HepG2 (cell line): ENCODE results near the gene IQCN. TPM values are rescaled to one million over a fixed set of nuclear protein-coding genes. Genes with fewer than 3 reads are reported as not detected.

ENCODE experiments used
- FOXM1 ChIP-seq: sonication (generic); formaldehyde crosslinking; IDR thresholded peaks from 2 replicates; pipeline ENCODE4 v1.5.0; 2020; ENCODE audit warnings: missing genetic modification reagents
- HCFC1 ChIP-seq: fragments of 150-350 bp; IDR thresholded peaks from 2 replicates; pipeline ENCODE4 v1.6.1; 2014; ENCODE audit warnings: low read depth, low read length
- HNRNPK ChIP-seq: fragments of 200-400 bp; formaldehyde crosslinking; IDR thresholded peaks from 2 replicates; pipeline ENCODE4 v1.6.1; 2018; ENCODE audit warnings: low read length, low read depth, moderate library complexity, mild to moderate bottlenecking; ENCODE audit not compliant: poor library complexity, severe bottlenecking
- HOXA9 ChIP-seq: sonication (generic); formaldehyde crosslinking; IDR thresholded peaks from 2 replicates; pipeline ENCODE4 v1.8.1; 2022; ENCODE audit warnings: missing genetic modification reagents, mild to moderate bottlenecking, moderate library complexity, borderline replicate concordance
- KDM3A ChIP-seq: IDR thresholded peaks from 2 replicates; pipeline ENCODE4 v1.6.1; 2018; ENCODE audit warnings: low read depth, missing compliant biosample characterization
- KLF6 ChIP-seq: IDR thresholded peaks from 2 replicates; pipeline ENCODE4 v1.8.0; 2016; ENCODE audit warnings: missing biosample characterization, missing genetic modification reagents
- MED1 ChIP-seq: sonication (generic); formaldehyde crosslinking; IDR thresholded peaks from 2 replicates; pipeline ENCODE4 v1.4.0; 2020; ENCODE audit warnings: missing genetic modification reagents
- MIER2 ChIP-seq: IDR thresholded peaks from 2 replicates; pipeline ENCODE4 v1.6.1; 2016; ENCODE audit warnings: missing biosample characterization, missing genetic modification reagents
- NR2C2 ChIP-seq: sonication (generic); formaldehyde crosslinking; IDR thresholded peaks from 2 replicates; pipeline ENCODE4 v1.4.0; 2020; ENCODE audit warnings: missing genetic modification reagents, mild to moderate bottlenecking, moderate library complexity, borderline replicate concordance
- NRL ChIP-seq: sonication (generic); formaldehyde crosslinking; IDR thresholded peaks from 2 replicates; pipeline ENCODE4 v1.5.0; 2020; ENCODE audit warnings: missing genetic modification reagents, mild to moderate bottlenecking, moderate library complexity, borderline replicate concordance
- PLRG1 ChIP-seq: fragments of 450-650 bp; conservative IDR thresholded peaks from 2 replicates; pipeline ENCODE4 v1.6.1; 2016
- SMAD1 ChIP-seq: sonication (generic); formaldehyde crosslinking; IDR thresholded peaks from 2 replicates; pipeline ENCODE4 v1.4.0; 2020; ENCODE audit warnings: missing genetic modification reagents, low read depth, mild to moderate bottlenecking, borderline replicate concordance
- TIGD3 ChIP-seq: sonication (generic); formaldehyde crosslinking; IDR thresholded peaks from 2 replicates; pipeline ENCODE4 v1.5.1; 2020; ENCODE audit warnings: mild to moderate bottlenecking, missing genetic modification reagents, borderline replicate concordance
- ZBTB39 ChIP-seq: sonication (generic); formaldehyde crosslinking; IDR thresholded peaks from 2 replicates; pipeline ENCODE4 v1.5.0; 2020; ENCODE audit warnings: missing genetic modification reagents
- ZBTB44 ChIP-seq: sonication (generic); formaldehyde crosslinking; IDR thresholded peaks from 2 replicates; pipeline ENCODE4 v1.4.0; 2020; ENCODE audit warnings: missing genetic modification reagents
- ZKSCAN8 ChIP-seq: IDR thresholded peaks from 2 replicates; pipeline ENCODE4 v1.6.1; 2016; ENCODE audit warnings: borderline replicate concordance, missing genetic modification reagents, missing compliant biosample characterization
- ZNF282 ChIP-seq: fragments of 450-650 bp; IDR thresholded peaks from 2 replicates; pipeline ENCODE4 v1.6.1; 2018; ENCODE audit not compliant: partially characterized antibody
- ZNF543 ChIP-seq: sonication (generic); formaldehyde crosslinking; IDR thresholded peaks from 2 replicates; pipeline ENCODE4 v1.4.0; 2020; ENCODE audit warnings: mild to moderate bottlenecking, missing genetic modification reagents
- ZNF660 ChIP-seq: sonication (generic); formaldehyde crosslinking; IDR thresholded peaks from 2 replicates; pipeline ENCODE4 v1.5.1; 2020; ENCODE audit warnings: mild to moderate bottlenecking, low read depth, missing genetic modification reagents, borderline replicate concordance
- ZNF780A ChIP-seq: sonication (generic); formaldehyde crosslinking; IDR thresholded peaks from 2 replicates; pipeline ENCODE4 v1.8.0; 2022; ENCODE audit warnings: mild to moderate bottlenecking, missing genetic modification reagents, moderate library complexity
- polyA plus RNA-seq, 8 experiments: library from polyadenylated mRNA; depleted of rRNA in 3 of 8; stranded (reverse) in 7 of 8; unstranded in 1 of 8; fragments of >200 nt; fragmentation: Illumina TruSeq in 4 of 8; extraction: Trizol in 4 of 8; gene quantifications; 2 replicates each; pipeline versions ENCODE4 v1.2.1 to v1.2.3, GENCODE V29; 2011 to 2016; ENCODE audit warnings: low read depth in 4 of 8, missing spikeins in 1 of 8, mixed read lengths in 1 of 8; ENCODE audit not compliant: insufficient read depth in 1 of 8
- total RNA-seq, 5 experiments: library from RNA; depleted of rRNA; stranded (reverse); fragments of >200 nt; fragmentation: Illumina TruSeq; extraction: Trizol; gene quantifications; 2 replicates each; pipeline ENCODE4 v1.2.3, GENCODE V29; 2016; ENCODE audit warnings: low read depth in 1 of 5
- TF ChIP-seq, protein P1 (sequence below): sonication (generic); formaldehyde crosslinking; IDR thresholded peaks from 2 replicates; pipeline ENCODE4 v1.4.0; 2020; ENCODE audit warnings: missing genetic modification reagents
- TF ChIP-seq, protein P2 (sequence below): sonication (generic); formaldehyde crosslinking; IDR thresholded peaks from 2 replicates; pipeline ENCODE4 v1.8.0; 2022; ENCODE audit warnings: missing genetic modification reagents, mild to moderate bottlenecking, borderline replicate concordance
- TF ChIP-seq, protein P3 (sequence below): IDR thresholded peaks from 2 replicates; pipeline ENCODE4 v1.6.1; 2012; ENCODE audit warnings: inconsistent platforms

IQCN gene
- total and polyA plus RNA-seq, 2 of the 13 experiments (the other 11 are each of a cell fraction or from before 2014, with no cell fraction given): 0.04 to 0.18 TPM

GRCh38 chr19:18223860-18224524 is 50.3 kb downstream of the IQCN start (continued):
- TF ChIP-seq TIGD3 (no peak), ZKSCAN8 (CRISPR knock-in tag) (no peak), ZBTB44 (no peak), ZNF660 (CRISPR knock-in tag) (no peak), PLRG1 (no peak), NR2C2 (CRISPR knock-in tag) (peak; percentile 98), SMAD1 (no peak), ZBTB39 (CRISPR knock-in tag) (no peak), NRL (CRISPR knock-in tag) (no peak; the same call in 1 of the 2 replicates), KDM3A (CRISPR knock-in tag) (no peak; the same call in 1 of the 2 replicates), ZNF543 (0 out of 2 replicates have a peak, but pooled peaks have one; percentile 65), KLF6 (no peak), FOXM1 (CRISPR knock-in tag) (no peak), MIER2 (0 out of 2 replicates have a peak, but pooled peaks have one; percentile 34), HNRNPK (no peak), HOXA9 (no peak), ZNF780A (CRISPR knock-in tag) (no peak), ZNF282 (no peak), HCFC1 (no peak), MED1 (CRISPR knock-in tag) (no peak)
- TF ChIP-seq, protein P1, sequence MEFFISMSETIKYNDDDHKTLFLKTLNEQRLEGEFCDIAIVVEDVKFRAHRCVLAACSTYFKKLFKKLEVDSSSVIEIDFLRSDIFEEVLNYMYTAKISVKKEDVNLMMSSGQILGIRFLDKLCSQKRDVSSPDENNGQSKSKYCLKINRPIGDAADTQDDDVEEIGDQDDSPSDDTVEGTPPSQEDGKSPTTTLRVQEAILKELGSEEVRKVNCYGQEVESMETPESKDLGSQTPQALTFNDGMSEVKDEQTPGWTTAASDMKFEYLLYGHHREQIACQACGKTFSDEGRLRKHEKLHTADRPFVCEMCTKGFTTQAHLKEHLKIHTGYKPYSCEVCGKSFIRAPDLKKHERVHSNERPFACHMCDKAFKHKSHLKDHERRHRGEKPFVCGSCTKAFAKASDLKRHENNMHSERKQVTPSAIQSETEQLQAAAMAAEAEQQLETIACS: no peak
- TF ChIP-seq, protein P2, sequence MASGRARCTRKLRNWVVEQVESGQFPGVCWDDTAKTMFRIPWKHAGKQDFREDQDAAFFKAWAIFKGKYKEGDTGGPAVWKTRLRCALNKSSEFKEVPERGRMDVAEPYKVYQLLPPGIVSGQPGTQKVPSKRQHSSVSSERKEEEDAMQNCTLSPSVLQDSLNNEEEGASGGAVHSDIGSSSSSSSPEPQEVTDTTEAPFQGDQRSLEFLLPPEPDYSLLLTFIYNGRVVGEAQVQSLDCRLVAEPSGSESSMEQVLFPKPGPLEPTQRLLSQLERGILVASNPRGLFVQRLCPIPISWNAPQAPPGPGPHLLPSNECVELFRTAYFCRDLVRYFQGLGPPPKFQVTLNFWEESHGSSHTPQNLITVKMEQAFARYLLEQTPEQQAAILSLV: no peak
- TF ChIP-seq, protein P3, sequence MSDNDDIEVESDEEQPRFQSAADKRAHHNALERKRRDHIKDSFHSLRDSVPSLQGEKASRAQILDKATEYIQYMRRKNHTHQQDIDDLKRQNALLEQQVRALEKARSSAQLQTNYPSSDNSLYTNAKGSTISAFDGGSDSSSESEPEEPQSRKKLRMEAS: no peak; the same call in 1 of the 2 replicates
